ENCODE results near the gene LRRC8E.

Gene LRRC8E

GRCh38 chr19:7868326-7868670 lies 20.0 kb upstream of the LRRC8E start:
- DNase-seq (ENCODE audit: low read depth): no peak

DNA sequence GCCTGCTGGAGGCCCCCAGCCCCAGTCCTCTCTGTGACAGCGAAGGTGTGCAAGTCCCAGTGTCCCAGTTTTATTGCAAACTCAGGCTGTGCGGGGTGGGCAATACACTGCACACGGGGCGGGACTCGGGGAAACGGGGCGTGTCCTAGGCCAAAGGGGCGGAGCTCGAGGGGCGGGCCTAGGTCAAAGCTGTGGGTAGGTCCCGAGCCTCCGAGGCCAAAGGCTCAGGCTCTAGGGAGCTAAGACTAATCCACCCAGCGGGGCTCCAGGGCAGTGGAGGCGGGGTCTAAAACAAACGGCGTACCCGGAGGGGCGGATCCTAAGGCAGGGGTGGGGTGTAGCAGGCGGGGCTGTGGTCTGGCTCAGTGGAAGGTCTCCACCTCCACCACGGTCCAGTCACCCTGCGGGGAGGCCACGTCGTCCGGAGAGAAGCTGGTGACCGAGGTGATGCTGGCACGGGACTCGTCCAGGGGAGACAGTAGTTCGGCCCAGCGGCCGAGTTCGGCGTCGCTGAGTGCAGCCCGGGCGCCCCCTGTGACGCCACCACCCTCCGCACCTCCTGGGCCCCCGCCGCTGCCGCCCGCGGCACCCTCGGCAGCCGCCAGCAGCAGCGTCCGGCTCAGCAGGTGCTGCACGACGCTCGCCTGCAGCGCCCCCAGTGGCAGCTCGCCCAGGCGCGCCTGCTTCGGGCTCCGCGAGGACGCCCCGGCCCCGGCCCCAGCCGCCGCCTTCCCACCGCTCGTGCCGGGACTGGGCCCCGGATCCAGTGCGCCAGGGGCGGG lies 19.4 kb upstream of the LRRC8E start:
- no peak for DNase-seq (ENCODE audit: low read depth)

DNA sequence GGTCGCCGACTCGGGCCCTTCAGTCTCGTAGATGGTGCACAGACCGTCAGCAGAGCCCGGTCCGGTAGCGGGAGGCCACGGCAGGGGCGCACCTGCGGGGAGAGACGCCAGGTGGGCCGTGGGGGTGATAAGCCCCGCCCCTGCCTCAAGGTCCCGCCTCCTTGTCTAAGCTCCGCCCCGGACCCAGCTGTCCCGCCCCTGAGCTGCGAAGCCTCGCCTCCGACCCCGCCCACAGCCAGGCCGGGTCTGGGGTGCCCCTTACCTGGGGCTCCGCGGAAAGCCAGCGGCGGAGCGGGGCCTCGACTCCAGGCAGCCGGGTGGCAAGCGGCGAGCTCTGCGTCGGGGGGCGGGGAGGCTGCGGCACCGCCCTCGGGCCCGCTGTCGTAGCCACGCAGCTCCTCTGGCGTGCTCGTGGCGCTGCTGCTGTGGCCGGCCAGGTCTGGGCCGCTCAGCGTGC lies 18.8 kb upstream of the LRRC8E start:
- DNase-seq (ENCODE audit: low read depth): no peak

DNA sequence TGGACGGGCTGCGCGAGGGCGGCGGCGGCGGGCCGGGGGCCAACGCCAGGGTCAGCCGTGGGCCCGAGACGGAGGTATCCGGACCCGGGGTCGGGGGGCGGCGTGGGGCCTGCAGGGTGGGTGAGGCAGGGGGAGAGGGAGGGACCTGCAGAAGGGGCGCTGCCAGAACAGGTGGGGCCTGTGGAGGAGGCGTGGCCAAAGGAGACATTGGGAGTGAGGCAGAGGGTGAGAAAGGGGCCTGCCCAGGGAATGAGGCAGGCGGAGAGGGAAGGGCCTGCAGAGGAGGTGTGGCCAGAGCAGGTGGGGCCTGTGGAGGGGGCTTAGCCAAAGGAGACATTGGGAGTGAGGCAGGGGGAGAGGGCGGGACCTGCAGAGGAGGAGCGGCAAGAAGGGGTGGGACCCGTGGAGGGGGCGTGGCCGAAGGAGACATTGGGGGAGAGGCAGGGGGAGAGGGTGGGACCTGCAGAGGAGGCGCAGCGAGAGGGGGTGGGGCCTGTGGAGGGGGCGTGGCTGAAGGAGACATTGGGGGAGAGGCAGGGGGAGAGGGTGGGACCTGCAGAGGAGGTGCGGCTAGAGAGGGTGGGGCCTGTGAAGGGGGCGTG lies 18.3 kb upstream of the LRRC8E start:
- DNase-seq (ENCODE audit: low read depth): no peak

DNA sequence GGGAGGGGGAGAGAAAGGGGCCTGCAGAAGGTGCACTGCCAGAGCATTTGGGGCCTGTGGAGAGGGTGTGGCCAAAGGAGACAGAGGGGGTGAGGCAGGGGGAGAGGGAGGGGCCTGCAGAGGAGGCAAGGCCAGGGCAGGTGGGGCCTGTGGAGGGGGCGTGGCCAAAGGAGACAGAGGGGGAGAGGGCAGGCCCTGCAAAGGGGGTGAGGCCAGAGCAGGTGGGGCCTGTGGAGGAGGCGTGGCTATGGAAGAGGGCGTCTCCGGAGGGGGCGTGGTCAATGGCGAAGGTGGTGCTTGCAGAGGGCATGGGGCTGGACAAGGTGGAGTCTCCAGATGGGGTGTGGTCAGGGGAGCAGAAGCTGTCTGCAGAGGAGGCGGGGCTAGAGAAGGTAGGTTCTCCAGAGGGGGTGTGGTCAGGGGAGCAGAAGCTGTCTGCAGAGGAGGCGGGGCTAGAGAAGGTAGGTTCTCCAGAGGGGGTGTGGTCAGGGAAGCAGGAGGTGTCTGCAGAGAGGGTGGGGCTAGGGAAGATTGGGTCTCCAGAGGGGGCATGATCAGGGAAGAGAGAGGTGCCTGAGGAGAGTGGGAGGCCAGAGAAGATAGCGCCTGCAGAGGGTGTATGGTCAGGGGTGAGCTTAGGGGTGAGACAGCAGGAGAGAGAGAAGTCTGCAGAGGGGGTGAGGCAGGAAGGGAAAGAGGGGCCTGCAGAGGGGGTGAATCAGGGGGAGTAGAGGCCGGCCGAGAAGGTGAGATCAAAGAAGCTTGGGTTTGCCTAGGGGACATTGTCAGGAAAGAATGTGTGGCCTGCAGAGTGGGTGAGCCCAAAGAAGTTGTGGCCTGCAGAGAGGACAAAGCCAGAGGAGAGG lies 17.5 kb upstream of the LRRC8E start:
- no peak for DNase-seq (ENCODE audit: low read depth)

- peak; percentile 92 for DNase-seq (ENCODE audit: low read depth)
Measured at GRCh38 chr19:7871437-7872305, 16.6 kb upstream of the LRRC8E start.

GRCh38 chr19:7872306-7873204 lies 15.8 kb upstream of the LRRC8E start:
- no peak for DNase-seq (ENCODE audit: low read depth)

- no peak for DNase-seq (ENCODE audit: low read depth)
Measured at GRCh38 chr19:7873304-7874075, 14.8 kb upstream of the LRRC8E start.

DNA sequence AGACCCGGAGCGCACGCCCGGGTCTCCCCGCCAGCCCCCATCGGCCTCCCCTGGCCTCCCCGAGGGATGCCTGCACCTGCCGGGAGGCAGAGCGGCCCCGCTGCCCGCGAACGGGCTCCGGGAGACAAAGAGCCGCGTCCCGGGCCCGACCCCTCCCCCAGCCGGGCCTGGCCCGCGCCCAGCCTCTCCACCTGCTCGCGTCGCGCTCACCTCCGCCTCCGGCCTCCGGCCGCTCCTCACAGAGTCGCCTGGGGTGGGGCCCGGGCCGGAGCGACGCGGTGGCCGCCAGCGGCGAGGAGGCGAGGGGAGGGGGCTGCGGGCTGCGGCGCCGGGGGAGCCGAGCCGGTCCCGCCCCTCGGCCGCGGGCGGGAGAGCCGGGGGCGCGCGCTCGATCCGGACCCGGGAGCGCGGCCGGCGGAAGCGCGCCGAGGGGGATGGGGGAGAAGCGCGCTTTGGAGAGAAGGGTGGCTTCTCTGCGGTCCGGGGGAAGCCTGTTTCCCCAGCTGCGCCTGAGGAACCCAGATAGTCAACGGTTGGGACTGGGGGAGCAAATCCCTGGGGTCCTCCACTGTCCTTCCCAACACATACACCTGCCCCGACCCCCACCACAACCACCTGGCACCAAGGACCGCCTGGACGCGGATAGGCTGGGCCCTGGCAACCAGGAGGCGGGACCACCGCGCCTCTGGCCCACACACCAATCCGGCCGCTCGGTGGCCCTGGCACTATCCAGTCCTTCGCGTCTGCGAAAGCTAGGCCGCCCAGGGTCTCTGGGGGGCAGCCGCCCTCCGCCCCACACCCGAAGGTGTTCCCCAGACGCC lies 14.0 kb upstream of the LRRC8E start, which contains the start of gene PRR36:
TSS of gene PRR36 (minus strand) at position 315 of the 821 bp plus-strand sequence. CDS start 701 bp downstream, outside the sequence.
- DNase-seq (ENCODE audit: low read depth): no peak

DNA sequence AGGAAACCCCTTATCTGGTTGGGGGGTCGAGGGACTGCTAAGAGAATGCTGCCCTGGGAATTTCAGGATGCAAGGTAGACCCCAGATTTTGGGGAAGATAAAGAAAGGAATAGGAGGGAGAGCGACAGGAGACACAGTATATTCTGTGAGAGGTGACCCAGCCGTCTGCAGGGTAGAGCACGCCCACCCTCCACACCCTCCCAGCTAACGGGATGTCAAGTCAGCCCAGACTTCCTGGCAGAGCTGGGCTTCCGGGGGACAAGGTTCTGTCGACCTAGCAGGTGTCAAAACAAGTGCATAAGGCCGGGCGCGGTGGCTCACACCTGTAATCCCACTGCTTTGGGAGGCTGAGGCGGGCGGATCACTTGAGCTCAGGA lies 13.4 kb upstream of the LRRC8E start:
- DNase-seq (ENCODE audit: low read depth): no peak

DNA sequence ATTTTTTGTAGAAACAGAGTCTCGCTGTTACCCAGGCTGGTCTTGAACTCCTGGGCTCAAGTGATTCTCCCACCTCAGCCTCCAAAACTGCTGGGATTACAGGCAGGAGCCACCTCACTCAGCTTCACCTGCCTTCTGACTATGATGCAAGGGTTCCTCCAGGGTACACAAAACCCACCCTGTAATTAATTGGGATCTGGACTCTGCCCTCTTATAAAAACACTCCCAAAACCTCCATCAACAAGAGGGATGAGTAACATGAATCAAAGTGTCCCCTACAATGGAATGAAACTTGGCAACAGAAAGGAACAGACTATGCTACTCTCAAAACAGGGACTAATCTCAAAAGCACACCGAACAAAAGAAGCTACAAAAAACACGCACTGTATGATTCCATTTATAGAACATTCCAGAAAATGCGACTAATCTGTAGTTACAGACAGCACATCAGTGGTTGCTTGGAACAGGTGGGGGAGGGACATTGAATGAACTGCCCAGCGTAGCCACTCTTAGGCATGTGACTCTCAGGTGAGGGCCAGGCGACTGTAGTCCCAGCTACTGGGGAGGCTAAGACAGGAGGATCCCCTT lies 11.0 kb upstream of the LRRC8E start:
- no peak for DNase-seq (ENCODE audit: low read depth)

DNA sequence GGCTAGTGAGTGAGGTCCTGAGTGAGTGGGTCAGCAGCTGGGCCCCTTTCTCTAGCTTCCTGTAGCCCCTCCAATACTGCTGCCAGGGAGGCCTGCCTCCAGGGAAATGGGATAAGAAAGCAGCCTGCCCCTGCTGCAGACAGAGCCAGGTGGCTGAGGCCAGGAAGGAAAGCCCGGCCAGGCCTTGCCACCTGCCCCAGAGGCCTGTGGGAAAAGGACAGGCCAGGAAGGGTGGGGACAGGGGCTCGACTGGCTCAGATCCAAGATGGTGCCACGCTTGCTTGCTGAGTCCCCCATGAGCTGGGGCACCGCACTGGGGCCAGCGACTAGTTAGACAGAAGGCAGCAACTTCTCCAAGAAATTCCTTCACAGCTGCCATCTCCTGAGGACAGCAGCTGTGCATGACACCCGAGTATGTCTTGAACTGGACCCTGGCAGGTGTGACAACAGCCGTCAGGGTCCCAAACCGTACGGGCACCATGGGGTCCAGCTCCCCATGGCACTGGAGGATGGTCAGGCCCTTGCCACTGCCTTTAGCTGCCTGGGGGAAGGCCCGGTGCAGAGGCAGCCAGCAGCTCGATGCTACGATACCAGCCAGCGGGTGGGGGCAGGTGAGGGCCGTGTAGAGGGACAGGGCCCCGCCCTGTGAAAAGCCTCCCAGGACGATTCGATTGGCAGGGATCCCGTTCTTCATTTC lies 9.1 kb upstream of the LRRC8E start:
- DNase-seq (ENCODE audit: low read depth): no peak

GRCh38 chr19:7879836-7880235 lies 8.5 kb upstream of the LRRC8E start:
- no peak for DNase-seq (ENCODE audit: low read depth)

- no peak for DNase-seq (ENCODE audit: low read depth)
Measured at GRCh38 chr19:7881910-7882309, 6.4 kb upstream of the LRRC8E start.

DNA sequence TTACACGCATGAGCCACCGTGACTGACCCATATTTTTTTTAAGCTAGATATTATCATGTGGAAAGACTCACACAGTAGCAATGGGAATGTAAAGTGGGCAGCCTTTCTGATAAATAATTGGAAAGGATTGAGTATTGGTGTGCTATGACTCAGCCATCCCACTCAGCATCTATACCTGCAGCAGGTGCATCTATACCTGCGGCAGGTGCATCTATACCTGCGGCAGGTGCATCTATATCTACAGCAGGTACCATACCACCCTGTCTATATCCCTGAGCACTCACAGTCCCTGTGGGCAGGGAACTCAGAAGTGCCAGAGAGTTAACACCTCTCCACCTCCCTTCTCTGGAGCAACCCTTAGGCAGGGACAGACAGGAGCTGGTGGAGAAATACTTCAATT lies 5.2 kb upstream of the LRRC8E start:
- DNase-seq (ENCODE audit: low read depth): no peak

DNA sequence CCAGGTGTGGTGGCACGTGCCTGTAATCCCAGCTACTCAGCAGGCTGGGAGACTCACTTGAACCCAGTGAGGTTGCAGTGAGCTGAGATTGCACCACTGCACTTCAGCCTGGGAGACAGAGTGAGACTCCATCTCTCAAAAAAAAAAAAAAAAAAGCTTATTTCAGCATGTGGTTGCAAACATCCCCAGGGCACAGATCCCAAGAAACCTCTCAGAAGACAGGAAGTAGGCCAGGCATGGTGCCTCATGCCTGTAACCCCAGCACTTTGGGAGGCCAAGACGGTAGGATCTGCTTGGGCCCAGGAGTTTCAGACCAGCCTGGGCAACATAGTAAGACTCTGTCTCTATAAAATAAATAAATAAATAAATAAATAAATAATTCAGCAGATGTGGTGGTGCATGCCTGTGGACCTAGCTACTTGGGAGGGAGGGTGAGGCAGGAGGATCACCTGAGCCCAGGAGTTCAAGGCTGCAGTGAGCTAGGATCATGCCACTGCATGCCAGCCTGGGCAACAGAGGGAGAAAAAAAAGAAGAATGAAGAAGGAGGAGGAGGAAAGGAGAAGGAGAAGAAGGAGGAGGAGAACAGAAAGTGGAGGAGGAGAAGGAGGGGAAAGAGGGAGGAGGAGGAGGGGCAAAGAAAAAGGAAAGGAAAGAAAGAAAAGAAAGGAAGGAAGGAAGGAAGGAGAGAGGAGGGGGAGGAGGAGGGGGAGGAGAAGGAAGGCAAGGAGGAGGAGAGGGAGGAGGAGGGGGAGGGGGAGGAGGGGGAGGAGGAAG lies 4.3 kb upstream of the LRRC8E start:
- DNase-seq (ENCODE audit: low read depth): no peak

- no peak for DNase-seq (ENCODE audit: low read depth)
Measured at GRCh38 chr19:7885818-7886217, 2.5 kb upstream of the LRRC8E start.
